ENCODE measurements around the gene LDLRAD4.

Gene LDLRAD4

DNA sequence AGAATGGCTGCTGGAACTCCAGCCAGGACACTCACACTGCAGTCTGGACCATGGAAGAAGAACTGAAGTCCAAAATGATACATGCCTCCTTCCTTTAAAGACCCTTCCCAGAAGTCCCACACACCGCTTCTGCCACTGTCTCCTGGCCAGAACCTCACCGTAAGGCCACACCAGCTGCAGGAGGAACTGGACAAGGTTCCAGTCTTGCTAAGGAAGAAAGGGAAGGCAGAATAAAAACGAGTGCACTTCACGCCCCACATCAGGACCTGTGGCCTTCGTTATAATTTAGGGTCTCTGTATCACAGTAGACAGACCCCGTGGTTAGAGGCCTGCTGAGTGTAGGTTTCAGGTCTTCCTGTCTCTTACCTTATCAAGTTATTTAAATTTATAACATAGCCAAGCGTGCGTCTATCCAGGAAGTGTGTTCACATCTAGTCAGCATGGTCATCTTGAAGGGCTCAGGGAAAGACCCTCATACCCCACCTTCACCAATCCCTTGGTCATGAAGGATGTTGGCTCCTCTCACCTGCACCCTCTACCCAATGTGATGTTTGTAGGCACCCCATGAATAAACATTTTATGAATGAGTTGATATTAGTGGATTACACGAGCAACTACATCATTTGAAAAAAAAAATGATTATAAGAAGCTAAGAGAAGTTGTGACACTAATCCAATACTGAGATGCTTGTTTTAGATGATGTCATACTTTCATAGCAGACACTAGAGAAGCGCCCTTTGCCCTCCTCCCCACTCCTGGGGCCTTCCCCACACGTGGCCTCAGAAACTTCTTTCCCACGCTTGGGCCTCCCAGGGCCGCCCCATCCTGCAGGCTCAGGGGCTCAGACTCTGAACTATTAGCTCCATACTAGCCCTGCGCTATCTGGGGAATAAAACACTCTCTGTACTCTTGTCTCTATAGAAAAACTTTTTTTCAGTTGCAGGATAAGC lies 350.2 kb downstream of the LDLRAD4 start:
- no peak for TF ChIP-seq CTCF (conservative IDR thresholded peaks at IDR 0.05; ENCODE audit: low read depth, low read length)
- no peak overlapping the region for H3K4me3 ChIP-seq (ENCODE audit: low read depth, low read length)
- no peak for DNase-seq (ENCODE audit: low read depth)

GRCh38 chr18:13570216-13570615 lies 351.7 kb downstream of the LDLRAD4 start:
- DNase-seq (ENCODE audit: low read depth), result no peak
- no peak for TF ChIP-seq CTCF (conservative IDR thresholded peaks at IDR 0.05; ENCODE audit: low read depth, low read length)
- no peak overlapping the region for H3K4me3 ChIP-seq (ENCODE audit: low read depth, low read length)

DNA sequence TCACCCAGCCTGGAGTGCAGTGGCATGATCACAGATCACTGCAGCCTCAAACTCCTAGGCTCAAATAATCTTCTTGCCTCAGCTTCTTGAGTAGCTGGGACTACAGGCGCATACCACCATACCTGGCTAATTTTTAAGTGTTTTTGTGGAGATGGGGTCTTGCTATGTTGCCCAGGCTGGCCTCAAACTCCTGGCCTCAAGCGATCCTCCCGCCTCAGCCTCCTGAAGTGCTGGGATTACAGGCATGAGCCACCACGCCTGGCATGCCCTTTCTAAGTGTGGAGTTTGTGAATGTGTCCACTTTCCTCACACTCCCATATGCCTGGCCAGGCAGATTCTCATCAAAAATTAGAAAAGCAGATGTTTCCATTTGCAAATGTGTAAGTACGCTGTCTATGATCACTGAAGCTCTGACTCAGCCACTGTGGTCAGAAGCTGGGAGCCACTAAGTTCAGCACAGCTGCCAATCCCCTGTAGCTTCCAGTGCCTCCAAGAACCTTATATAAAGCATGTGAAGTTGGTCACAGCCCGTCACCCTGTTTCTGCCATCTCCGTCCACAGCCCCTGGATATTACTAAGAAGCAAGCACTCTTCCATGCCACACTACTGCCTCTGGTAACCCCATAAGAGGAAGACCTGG lies 352.4 kb downstream of the LDLRAD4 start:
- H3K4me3 ChIP-seq (ENCODE audit: low read depth, low read length), result no peak overlapping the region
- TF ChIP-seq CTCF (conservative IDR thresholded peaks at IDR 0.05; ENCODE audit: low read depth, low read length), result no peak
- DNase-seq (ENCODE audit: low read depth), result no peak

- no peak overlapping the region for H3K4me3 ChIP-seq (ENCODE audit: low read depth, low read length)
- TF ChIP-seq CTCF (conservative IDR thresholded peaks at IDR 0.05; ENCODE audit: low read depth, low read length), result no peak
- no peak for DNase-seq (ENCODE audit: low read depth)
Observed at GRCh38 chr18:13572148-13572547, 353.6 kb downstream of the LDLRAD4 start.

- TF ChIP-seq CTCF (conservative IDR thresholded peaks at IDR 0.05; ENCODE audit: low read depth, low read length), result no peak
- no peak overlapping the region for H3K4me3 ChIP-seq (ENCODE audit: low read depth, low read length)
- no peak for DNase-seq (ENCODE audit: low read depth)
Observed at GRCh38 chr18:13572721-13573120, 354.2 kb downstream of the LDLRAD4 start.

DNA sequence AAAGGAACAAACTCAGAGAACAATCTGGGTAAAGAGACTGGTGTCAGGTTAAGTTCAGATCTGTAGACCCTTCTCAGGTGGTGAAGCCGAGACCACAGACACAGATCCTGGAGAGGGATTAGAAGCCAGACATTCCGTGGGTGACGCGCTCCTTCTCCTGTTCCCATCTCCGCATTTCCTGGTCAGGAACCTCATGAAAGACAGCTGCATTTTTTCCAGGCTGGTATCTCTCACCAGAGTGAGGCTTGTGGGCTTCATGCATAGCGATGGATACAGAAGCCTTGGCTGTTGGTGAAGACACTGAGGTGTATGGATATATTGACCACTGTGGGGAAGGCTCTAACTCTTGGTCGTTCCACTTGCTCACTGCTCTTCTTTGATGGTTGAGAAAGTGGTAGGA lies 355.2 kb downstream of the LDLRAD4 start:
- no peak for DNase-seq (ENCODE audit: low read depth)
- no peak overlapping the region for H3K4me3 ChIP-seq (ENCODE audit: low read depth, low read length)
- TF ChIP-seq CTCF (conservative IDR thresholded peaks at IDR 0.05; ENCODE audit: low read depth, low read length), result no peak
